IPS-20b (cell line): ENCODE measurements around the gene ACAT2.
"Not testable (repeated sequence)": the region's sequence is repeated elsewhere in the genome, so short reads cannot be mapped to it uniquely, and the experiment has no call there.

ENCODE experiments used
- H3K27ac ChIP-seq: one replicate; pipeline ENCODE4 v1.5.1; 2013; ENCODE audit warnings: low read length
- H3K27me3 ChIP-seq: 2 replicates; pipeline ENCODE4 v1.6.1; 2013; ENCODE audit warnings: mild to moderate bottlenecking, low read length, inconsistent platforms; ENCODE audit not compliant: insufficient read depth
- H3K36me3 ChIP-seq: 2 replicates; pipeline ENCODE4 v1.6.1; 2013; ENCODE audit warnings: low read depth, mild to moderate bottlenecking, inconsistent platforms, low read length, moderate library complexity; ENCODE audit not compliant: insufficient read depth
- H3K4me1 ChIP-seq: 2 replicates; pipeline ENCODE4 v1.6.1; 2013; ENCODE audit warnings: mild to moderate bottlenecking, control low read depth, inconsistent platforms, low read length, moderate library complexity; ENCODE audit not compliant: insufficient read depth
- H3K4me3 ChIP-seq: 2 replicates; pipeline ENCODE4 v1.5.1; 2013; ENCODE audit warnings: mild to moderate bottlenecking, low read length, inconsistent platforms
- H3K9ac ChIP-seq: 2 replicates; pipeline ENCODE4 v1.6.1; 2013; ENCODE audit warnings: low read depth, mild to moderate bottlenecking, inconsistent platforms, low read length, moderate library complexity
- H3K9me3 ChIP-seq: 2 replicates; pipeline ENCODE4 v1.6.1; 2013; ENCODE audit warnings: mild to moderate bottlenecking, low read depth, low read length, inconsistent platforms; ENCODE audit not compliant: insufficient read depth

ACAT2 gene

GRCh38 chr6:159821122-159821521, 59.3 kb downstream of the ACAT2 start:
- H3K27me3 ChIP-seq = no peaks in the 10 kb centered on the region; the same call in 1 of the 2 replicates
- H3K27ac ChIP-seq = no peak overlapping the region
- H3K36me3 ChIP-seq = no peaks in the 10 kb centered on the region
- peaks cover 3% of the 10 kb centered on the region; the same call in 1 of the 2 replicates for H3K4me1 ChIP-seq
- no peak overlapping the region for H3K9ac ChIP-seq
- H3K4me3 ChIP-seq = no peak overlapping the region
- H3K9me3 ChIP-seq = no peaks in the 10 kb centered on the region

DNA sequence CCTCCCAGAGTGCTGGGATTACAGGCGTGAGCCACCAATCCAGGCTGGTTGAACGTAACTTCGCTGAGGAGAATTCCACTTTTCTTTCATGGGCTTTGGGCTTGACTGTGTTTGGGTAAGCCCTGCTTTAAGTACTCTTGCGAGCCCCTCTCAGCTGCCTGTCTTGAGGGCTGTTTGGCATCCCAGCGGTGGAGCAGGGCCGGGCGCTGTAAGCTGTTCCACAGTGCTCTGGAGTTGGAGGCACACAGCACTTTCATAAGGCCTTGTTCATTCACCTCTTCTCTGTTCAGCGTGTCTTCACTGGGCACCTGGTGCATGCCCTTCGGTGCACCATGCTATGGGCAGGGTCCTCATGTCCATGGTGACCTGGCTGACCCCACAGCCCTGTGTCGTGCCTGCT, 59.9 kb downstream of the ACAT2 start:
- Histone ChIP-seq H3K36me3 (no peaks in the 10 kb centered on the region), H3K4me1 (peaks cover 3% of the 10 kb centered on the region; the same call in 1 of the 2 replicates), H3K9me3 (no peaks in the 10 kb centered on the region), H3K27me3 (no peaks in the 10 kb centered on the region; the same call in 1 of the 2 replicates), H3K4me3 (no peak overlapping the region), H3K27ac (no peak overlapping the region), H3K9ac (no peak overlapping the region; the same call in 1 of the 2 replicates)

- peaks cover 5% of the 10 kb centered on the region; the same call in 1 of the 2 replicates for H3K4me1 ChIP-seq
- H3K27me3 ChIP-seq = no peaks in the 10 kb centered on the region; the same call in 1 of the 2 replicates
- no peaks in the 10 kb centered on the region for H3K9me3 ChIP-seq
- no peak overlapping the region for H3K4me3 ChIP-seq
- H3K9ac ChIP-seq = no peak overlapping the region
- no peak overlapping the region for H3K27ac ChIP-seq
- no peaks in the 10 kb centered on the region for H3K36me3 ChIP-seq
These were observed 62.1 kb downstream of the ACAT2 start for GRCh38 chr6:159823953-159824352.

- not testable (repeated sequence) for H3K9ac ChIP-seq, H3K27me3 ChIP-seq, H3K27ac ChIP-seq, H3K4me1 ChIP-seq, H3K36me3 ChIP-seq, H3K9me3 ChIP-seq, H3K4me3 ChIP-seq
These were observed 62.8 kb downstream of the ACAT2 start for GRCh38 chr6:159824690-159825089.

DNA sequence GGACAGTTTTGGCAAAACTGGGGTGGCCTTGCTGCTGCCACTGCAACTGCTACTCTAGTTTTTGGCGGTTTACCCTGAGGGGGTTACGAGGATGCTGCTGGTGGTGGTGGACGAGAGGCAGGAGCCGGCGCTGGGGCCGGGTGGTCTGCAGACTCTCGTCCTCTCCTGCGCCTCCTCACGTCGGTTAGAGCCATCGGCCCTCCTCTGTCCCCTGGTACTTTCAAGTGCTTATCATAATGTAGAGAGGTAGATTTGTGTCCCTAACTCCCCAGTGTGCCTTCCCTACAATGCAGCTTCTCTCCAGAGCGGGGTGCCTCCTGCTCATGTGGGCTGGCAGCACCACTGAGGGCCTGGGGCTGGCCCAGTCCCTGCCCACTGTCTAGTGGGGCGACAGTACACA, 64.2 kb downstream of the ACAT2 start:
- Histone ChIP-seq H3K4me3 (no peak overlapping the region), H3K4me1 (0 out of 2 replicates have a peak, but pooled peaks cover 2% of the 10 kb centered on the region), H3K27ac (no peak overlapping the region), H3K36me3 (no peaks in the 10 kb centered on the region), H3K27me3 (no peaks in the 10 kb centered on the region), H3K9me3 (no peaks in the 10 kb centered on the region), H3K9ac (no peak overlapping the region)

- H3K9me3 ChIP-seq = no peaks in the 10 kb centered on the region
- H3K4me1 ChIP-seq = 0 out of 2 replicates have a peak, but pooled peaks cover 5% of the 10 kb centered on the region
- no peak overlapping the region for H3K9ac ChIP-seq
- H3K27ac ChIP-seq = no peak overlapping the region
- H3K4me3 ChIP-seq = no peak overlapping the region
- no peaks in the 10 kb centered on the region for H3K27me3 ChIP-seq
- no peaks in the 10 kb centered on the region for H3K36me3 ChIP-seq
These were observed 65.3 kb downstream of the ACAT2 start for GRCh38 chr6:159826968-159827647.

- no peaks in the 10 kb centered on the region for H3K9me3 ChIP-seq
- H3K9ac ChIP-seq = no peak overlapping the region
- no peak overlapping the region for H3K27ac ChIP-seq
- 0 out of 2 replicates have a peak, but pooled peaks cover 5% of the 10 kb centered on the region for H3K4me1 ChIP-seq
- H3K4me3 ChIP-seq = no peak overlapping the region
- no peaks in the 10 kb centered on the region for H3K36me3 ChIP-seq
- no peaks in the 10 kb centered on the region for H3K27me3 ChIP-seq
These were observed 66.2 kb downstream of the ACAT2 start for GRCh38 chr6:159828074-159828473.
